HG03460 (cell line): ENCODE results near the gene PTPRN2.

Source experiments
- ATAC-seq: cut with Tn5 transposase; IDR thresholded peaks from one replicate; pipeline ENCODE4 v1.9.1; 2021; ENCODE audit not compliant: unreplicated experiment

PTPRN2 gene

DNA sequence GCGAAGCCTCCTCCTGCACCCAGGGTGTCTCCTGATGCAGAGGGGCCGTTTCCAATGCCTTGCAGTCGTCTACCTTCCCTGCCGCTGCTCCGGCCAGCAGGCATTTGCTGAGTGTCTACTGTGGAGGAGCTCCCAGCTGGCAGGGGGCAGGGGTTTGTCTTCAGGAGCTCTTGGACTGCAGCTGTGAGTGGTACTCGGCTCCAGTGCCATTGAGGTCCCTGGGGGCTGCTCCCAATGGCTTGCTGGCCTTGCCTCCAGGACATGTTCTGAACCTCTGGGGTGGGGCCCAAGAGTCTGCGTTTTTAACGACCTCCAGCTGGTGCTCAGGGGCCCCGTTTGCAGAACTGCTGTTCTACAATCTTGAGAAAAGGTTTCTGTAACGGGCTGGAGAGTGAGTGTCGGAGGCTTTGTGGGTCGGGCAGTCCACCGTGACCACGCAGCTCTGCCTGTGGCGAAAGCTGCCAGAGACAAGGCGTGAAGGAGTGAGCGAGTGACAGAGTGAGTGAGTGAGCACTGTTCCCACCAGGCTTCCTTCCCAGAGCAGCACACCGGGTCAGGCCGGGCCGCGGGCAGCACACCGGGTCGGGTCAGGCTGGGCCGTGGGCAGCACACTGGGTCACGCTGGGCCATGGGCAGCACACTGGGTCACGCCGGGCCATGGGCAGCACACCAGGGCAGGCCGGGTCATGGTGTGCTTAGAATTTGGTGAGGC is 520.2 kb downstream of the PTPRN2 start:
- no peak for ATAC-seq

DNA sequence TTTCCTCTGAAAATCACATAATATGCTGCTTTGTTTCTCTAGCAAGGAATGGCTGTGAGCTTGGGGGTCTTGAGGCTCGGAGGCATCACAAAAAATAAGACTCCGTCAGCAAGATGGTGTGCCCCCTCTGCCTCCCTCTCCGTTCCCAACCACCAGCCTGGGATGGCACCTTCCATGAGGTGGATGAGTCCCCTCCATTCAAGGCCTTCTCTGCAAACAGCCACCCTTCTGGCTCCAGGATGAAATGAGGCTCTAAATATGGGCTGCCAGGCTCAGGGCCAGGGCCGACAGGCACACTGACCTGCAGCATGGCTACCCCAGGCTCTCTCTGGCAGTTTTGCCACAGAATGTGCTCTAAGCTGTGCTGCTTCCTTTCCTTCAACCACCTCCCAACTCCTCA is 521.5 kb downstream of the PTPRN2 start:
- ATAC-seq, result no peak

DNA sequence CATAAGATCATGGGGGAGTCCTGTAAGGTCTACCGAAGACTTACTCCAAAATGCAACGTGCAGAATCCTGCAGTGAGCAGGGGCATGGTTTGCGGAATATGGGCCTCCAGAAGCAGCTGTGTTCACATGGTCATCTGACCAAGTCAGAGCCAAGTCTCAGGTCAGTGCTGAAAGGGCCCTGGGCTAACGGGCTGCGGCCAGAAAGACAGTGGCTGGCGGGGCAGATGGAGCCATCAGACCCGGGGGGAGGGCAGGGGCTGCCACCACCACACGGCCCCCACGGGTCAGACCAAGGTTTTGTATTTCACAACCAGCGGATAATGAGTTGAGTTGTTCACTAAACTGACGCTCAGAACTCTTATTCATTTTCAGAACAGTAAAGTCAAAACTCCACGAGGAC is 522.3 kb downstream of the PTPRN2 start:
- no peak for ATAC-seq

DNA sequence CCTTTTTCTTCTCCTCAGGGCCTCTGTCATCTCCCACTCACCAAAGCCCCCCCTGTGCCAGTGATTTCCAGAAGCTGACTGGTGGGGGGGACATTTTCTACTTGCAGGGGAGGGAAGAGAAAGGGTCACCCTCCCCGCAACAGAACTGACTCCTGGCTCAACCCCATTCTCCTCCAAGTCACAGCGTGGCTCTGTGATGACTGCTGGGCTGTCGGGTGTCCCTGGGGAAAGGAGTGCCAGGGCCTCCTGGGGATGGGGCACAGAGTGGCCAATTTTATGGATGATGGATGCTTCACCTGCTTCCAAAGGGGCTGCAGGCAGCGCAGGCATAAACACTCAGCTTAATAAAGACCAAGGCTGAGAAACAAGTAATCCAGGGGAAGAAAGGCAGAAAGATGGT is 523.0 kb downstream of the PTPRN2 start:
- no peak for ATAC-seq

DNA sequence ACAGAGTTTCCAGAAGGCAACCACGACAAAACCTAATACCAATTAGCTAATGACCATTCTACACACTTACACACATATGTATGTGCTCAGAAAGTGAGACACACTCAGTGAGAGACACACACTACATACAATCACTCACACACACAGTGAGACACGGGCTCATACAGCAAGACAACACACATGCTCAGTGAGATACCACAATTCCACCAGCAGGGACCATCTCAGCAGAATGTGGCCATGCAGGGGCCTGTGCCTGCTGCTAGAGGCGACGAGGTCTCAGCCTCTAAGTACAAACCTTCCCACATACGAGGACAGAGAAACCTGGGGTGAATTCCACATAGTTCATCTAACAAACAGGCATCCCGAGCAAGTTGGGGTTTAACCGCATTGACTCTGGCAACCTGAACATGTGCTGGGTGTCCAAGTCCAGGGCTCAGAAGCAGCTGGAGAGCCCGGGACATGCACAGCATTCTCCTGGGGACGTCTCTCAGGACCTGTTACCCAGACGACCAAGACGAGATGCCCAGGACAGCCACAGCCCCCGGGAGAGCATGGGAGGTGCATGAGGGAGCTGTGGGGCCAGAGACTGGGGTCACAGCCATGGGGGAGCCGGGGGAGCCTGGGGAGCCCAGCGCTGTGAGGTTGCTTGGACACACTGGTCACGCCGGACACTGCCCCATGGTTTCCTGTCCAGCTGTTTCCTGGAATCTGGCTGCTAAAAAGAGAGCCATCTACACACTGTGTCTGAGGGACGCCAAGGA is 523.6 kb downstream of the PTPRN2 start:
- no peak for ATAC-seq

DNA sequence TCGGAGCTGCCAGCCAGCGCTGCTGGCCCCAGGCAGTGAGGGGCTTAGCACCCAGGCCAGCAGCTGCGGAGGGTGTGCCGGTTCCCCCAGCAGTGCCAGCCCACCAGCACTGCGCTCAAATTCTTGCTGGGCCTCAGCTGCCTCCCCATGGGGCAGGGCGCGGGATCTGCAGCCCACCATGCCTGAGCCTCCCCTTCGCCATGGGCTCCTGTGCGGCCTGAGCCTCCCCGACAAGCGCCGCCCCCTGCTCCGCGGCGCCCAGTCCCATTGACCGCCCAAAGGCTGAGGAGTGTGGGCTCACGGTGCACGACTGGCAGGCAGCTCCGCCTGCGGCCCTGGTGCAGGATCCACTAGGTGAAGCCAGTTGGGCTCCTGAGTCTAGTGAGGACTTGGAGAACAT is 525.0 kb downstream of the PTPRN2 start:
- no peak for ATAC-seq

DNA sequence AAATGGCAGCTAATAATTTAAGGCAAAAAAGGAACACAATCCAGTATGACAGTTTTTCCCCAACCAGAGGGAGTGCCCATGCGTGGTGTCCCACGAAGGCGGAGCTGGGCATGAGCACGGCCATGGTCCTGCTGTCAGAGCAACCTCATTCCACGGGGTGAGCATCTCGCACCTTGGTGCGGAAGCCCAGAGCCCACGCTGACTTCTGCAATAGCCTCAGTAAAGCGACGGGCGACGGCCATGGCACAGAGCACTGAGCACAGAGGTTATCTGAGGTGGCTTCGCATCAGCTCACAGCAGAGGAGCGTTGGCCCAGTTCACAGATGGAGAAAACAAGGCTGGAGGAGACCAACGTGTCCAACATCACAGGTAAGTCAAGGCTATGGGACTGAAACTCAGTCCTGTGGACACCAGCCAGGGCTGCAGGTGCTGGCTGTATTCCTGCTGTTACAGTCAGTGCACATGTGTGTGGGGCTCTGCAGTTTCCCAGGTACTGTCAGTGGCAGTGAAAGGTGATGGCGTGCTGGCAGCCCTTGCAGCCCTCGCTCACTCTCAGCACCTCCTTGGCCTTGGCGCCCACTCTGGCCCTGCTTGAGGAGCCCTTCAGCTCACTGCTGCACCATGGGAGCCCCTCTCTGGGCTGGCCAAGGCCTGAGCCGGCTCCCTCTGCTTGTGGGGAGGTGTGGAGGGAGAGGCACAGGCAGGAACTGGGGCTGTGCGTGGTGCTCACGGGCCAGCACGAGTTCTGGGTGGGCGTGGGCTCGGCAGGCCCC is 525.6 kb downstream of the PTPRN2 start:
- no peak for ATAC-seq

DNA sequence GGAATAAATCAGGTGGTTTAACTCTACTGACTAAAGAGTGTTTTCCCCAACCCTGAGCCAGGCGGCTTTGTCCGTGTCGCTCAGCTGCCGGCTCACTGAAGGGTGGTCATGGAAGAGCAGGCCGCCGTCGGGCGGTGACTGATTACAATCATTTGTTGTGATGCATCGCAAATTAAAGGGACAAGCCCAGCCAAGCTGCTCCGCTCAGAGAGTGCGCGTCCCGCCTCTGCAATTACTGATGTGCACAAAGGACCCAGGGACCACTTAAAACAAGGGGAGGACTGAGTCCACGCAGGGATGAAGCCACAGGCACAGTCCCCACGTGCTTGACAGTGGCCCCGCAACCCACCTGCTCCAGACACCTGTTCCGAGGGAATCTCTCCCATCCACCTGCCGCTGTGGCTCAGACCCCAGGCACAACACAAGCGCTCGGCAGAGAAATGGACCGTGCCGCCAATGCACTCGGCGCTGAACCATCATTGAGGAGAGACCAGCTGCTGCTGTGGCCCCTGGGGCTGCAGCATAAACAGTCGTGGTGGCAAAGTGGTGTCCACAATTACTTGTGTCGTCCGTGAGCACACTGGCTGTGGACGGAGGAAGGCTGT is 526.5 kb downstream of the PTPRN2 start:
- no peak for ATAC-seq

DNA sequence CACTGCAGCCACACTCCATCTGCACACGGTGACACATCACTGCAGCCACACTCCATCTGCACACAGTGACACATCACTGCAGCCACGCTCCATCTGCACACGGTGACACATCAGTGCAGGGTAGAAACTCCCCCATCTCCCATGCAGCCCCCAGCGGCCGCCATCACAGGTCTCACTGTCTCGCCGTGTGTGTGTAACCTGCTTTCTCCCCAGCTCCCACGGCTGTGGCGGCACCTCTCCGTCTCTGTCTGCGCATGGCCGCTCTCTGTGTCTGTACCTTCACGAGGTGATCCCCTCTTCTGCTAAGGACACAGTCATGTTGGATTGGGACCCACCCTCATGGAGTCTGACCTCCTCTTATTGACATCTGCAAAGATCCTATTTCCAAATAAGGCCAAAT is 527.4 kb downstream of the PTPRN2 start:
- ATAC-seq, result no peak

DNA sequence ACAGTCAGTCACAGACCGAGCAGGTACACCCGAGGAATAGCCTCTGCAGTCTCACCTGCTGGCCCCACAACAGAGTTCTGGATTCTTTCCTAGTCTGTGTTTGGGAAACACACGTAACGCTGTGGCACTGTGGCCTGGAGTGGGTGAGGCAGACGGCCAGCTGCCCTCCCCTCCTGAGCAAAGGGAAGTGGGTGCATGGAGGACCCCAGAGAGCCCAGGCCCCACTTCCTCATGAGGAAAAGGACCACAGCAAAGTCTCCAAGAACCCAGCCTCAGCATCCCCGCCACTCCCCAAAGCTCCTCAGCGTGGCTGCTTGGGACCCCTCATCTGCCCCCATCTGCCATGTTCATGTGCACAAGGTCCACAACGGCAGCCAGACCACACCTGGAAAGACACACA is 530.2 kb downstream of the PTPRN2 start:
- no peak for ATAC-seq

DNA sequence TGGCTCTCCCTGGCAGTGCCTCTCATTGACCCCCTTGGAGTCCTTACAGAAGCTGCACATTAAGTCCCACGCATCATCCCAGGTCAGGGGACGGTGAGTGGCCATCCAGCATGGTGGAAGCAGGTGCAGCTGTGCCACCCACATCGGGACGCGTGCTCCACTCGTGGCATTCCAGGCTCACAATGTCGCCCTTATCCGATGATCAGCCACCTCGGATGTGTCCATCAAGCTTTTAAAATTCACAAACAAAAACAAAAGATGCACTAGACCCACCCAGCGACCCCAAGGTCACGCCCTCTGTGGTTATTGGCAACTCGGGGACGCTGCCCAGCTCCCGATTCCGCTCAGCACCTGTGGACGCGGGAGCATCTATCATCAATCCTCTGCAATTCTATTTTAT is 530.9 kb downstream of the PTPRN2 start:
- no peak for ATAC-seq

DNA sequence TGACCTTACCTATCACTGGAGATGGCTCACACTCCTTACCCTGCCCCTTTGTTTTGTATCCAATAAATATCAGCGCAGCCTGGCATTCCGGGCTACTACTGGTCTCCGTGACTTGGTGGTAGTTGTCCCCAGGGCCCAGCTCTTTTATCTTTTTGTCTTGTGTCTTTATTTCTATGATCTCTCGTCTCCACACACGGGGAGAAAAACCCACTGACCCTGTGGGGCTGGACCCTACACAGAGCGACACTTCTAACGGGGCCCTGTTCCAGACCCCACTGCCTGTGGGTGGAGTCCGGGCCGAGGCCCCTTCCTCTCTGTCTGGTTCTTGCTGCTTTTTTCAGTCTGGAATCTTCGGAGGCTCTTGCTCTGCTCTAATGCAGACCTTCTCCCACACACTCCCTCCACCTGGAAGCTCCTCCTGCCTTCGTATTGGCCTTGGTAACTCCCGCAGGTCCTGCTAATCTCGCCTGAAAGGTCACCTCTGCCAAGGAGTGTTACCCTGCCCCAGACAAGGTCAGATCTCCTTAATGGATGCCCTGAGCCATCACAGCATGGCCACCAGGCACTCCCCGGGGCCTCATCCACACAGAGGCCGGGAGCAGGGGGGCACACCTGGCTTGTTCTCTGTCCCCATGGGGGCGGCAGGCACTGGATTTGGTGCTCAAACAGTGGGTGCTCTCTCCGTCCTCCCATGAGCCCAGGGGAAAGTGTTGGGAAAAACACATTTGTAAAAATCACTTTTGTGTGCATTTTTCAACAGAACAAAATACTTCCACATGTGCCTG is 531.7 kb downstream of the PTPRN2 start:
- no peak for ATAC-seq

DNA sequence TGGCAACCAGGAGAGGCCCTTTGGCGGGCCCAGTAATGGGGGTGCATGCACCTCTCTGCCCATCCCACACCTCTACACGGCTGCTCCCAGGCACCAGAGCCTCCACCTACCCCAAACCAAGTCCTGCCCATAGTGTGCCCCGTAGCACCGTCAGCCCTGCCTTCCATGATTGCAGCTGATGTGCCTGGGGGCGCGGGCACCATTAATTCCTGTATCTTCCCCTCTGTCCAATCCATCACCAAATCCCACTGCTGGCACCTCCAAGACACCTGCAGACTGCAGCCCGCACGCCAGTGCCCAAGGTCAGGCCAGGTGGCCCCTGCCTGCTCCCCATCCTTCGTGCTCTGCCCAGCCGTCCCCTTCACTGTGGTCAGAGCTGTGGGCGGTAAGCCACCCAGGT is 533.0 kb downstream of the PTPRN2 start:
- ATAC-seq, result no peak

DNA sequence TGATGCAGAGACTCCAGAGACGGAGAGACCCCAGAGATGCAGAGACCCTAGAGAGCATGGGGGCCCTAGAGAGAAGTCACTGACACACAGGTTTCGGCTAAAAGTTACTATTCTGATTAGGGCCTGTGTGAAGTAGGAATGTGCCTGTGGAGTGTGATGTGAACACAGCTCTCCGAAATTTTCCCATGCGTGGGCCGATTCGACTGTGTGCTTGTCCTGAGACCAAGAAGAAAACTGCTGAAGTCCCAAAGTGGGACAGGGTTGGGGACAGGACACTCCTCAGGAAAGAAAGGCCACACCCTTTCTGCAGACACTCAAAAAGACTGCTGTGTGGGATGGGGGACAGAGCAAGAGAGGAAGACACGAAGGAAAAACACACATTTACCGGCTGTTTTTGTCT is 533.5 kb downstream of the PTPRN2 start:
- no peak for ATAC-seq

DNA sequence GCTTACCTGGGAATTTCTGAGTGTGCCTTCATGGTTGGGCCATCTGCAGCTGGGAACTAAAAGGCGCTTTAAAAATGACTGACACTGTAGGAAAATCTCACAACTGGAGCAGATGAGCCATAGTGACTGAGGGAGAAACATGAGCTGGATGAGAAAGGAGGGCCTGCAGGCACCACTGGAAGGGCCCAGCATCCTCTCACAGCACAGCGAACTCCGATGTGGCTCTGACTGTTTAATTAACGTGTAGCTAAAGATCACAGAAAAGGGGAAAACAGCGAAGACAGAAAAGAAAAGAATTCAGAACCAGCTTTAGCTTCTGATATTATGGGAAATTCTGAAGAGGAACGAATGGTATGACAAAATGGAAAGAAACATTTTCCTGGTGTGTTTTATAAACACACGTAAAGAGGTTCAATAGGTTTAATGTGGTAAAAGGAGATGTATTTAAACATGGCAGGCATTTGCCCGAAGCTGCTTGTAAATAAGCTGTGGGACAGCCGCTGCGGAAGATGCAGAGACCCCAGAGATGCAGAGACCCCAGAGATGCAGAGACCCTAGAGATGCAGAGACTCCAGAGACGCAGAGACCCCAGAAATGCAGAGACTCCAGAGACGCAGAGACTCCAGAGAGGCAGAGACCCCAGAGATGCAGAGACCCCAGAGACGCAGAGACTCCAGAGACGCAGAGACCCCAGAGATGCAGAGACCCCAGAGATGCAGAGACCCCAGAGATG is 534.3 kb downstream of the PTPRN2 start:
- no peak for ATAC-seq

DNA sequence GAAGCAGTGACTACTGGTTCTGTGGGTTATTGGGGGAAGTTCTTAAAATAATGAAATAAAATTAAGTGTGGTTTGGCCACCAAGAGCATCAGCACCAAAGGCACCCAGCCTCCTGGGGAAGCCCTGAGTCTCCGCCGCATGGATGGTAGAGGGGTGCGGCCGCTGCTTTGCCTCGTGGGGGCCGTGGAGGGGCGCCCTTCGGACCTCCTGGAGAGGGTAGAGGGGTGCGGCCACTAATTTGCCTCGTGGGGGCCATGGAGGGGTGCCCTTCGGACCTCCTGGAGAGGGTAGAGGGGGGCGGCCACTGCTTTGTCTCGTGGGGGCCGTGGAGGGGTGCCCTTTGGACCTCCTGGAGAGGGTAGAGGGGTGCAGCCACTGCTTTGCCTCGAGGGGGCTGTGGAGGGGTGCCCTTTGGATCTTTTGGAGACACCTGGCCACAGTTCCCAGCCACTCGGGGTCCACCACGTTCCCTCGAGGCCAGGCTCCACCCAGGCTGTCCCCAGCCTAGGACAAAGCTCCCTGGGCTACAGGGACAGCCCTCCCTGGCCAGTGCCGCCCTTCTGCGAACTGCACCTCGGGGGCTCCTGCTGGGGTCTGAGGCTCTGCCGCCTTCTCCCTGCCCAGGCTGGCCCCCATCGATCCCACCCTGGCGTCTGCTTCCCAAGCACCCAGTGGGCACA is 535.1 kb downstream of the PTPRN2 start:
- ATAC-seq, result no peak

DNA sequence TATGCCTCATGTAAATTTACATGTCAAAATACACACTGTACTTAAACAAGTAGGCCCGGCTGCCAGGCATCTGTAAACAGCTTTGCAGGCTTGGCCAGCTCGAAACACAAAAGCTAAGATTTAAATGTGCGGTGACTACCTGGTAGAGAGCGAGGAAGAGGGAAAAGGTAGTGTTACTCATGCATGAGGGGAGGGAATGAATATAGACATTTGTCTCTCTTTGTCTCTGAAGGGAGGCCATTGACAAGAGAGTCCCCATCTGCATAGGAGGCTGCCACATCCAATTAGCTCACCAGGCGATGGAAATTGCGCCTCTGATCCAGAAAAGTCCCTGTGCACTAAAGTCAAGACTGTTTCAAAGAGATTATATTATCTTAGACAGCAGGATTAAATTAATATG is 535.8 kb downstream of the PTPRN2 start:
- ATAC-seq, result no peak

DNA sequence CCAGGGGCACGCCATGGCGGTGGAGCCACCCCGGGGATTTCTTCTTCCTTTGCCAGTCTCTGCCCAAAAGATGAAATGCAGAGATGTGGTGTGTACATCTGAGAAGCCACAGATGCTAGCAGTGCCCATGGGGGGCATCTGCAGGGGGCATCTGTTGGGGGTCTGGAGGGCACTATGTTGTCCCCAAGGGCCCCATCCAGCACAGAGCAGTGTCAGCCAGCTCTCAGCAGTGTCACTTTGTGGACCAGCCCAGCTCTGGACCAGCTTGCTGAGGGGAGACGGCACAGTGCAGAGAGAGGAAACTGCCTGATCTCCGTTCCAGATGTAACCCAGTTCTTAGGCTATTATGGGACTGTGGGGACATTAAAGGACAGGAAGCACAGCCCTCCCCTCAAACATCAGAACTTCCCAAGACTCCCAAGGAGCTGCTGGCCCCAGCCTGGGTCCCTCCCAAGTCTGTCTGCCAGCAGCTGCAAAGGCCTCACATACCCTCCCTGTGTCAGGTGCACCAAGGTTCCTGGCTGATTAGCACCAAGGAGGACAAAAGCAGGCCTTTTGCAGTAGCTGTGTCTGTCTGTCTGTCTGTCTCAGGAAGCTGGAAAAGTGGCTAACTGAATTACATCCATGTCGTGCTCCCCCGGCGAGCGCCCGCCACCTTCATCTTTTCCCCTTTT is 536.5 kb downstream of the PTPRN2 start:
- ATAC-seq, result no peak

DNA sequence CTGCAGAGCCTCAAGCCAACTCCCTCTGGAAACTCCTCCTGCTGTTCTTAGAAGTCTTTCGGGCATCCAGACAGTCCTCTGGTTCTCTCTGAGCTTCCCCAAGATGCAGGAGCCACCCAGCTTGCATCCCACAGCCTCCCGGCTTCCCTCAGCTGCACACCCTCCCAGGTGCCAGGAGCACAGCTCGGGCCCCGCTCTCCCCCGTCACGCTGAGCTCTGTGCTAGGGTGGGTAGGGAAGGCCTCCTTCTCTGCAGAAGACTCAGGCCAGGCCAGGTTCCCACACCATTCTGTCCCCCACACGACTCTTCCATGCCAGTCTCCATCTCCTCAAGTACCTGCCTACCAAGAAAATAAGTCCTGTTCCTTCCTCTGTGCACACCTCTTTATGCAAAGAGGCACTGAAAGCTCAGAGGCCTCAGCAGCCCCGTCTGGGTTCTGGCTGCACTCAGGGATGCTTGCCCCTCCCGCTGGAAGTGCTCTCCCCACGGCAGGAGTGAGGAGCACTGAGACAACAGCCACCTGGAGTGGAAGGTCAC is 537.1 kb downstream of the PTPRN2 start:
- ATAC-seq, result no peak
